Mesendoderm (in vitro differentiated cells): ENCODE results near the gene CHRNA4.

ENCODE experiments used
- DNase-seq: peaks from one replicate; pipeline ENCODE4 v3.0.0; 2013
- H2AK5ac ChIP-seq: 2 replicates; pipeline ENCODE4 v1.6.1; 2013; ENCODE audit warnings: low read length, inconsistent platforms
- H2BK120ac ChIP-seq: 2 replicates; pipeline ENCODE4 v1.6.1; 2013; ENCODE audit warnings: low read depth, mild to moderate bottlenecking, low read length, moderate library complexity, mixed read lengths
- H2BK15ac ChIP-seq: replicated peaks from 2 replicates; pipeline ENCODE4 v1.6.1; 2013; ENCODE audit warnings: low read depth, mild to moderate bottlenecking, moderate library complexity
- H2BK5ac ChIP-seq: 2 replicates; pipeline ENCODE4 v1.6.1; 2013; ENCODE audit warnings: low read length, inconsistent platforms
- H3K18ac ChIP-seq: 2 replicates; pipeline ENCODE4 v1.6.1; 2013; ENCODE audit warnings: mild to moderate bottlenecking, low read length, mixed read lengths
- H3K23ac ChIP-seq: one replicate; pipeline ENCODE4 v1.6.1; 2013; ENCODE audit warnings: low read length
- H3K27ac ChIP-seq: 2 replicates; pipeline ENCODE4 v1.5.1; 2013; ENCODE audit warnings: low read depth, mild to moderate bottlenecking, inconsistent platforms, low read length, moderate library complexity
- H3K27me3 ChIP-seq: 2 replicates; pipeline ENCODE4 v1.6.1; 2013; ENCODE audit warnings: low read length, control low read depth, mild to moderate bottlenecking, inconsistent platforms; ENCODE audit not compliant: insufficient read depth, poor library complexity
- H3K36me3 ChIP-seq: 2 replicates; pipeline ENCODE4 v1.6.1; 2013; ENCODE audit warnings: low read length, inconsistent platforms; ENCODE audit not compliant: control insufficient read depth, insufficient read depth
- H3K4ac ChIP-seq: one replicate; pipeline ENCODE4 v1.6.1; 2013; ENCODE audit warnings: low read depth, mild to moderate bottlenecking, low read length, moderate library complexity
- H3K4me1 ChIP-seq: 2 replicates; pipeline ENCODE4 v1.6.1; 2013; ENCODE audit warnings: low read depth, low read length, inconsistent platforms; ENCODE audit not compliant: control insufficient read depth
- H3K4me2 ChIP-seq: 2 replicates; pipeline ENCODE4 v1.6.1; 2013; ENCODE audit warnings: low read length
- H3K4me3 ChIP-seq: 2 replicates; pipeline ENCODE4 v1.5.1; 2013; ENCODE audit warnings: mild to moderate bottlenecking, low read length
- H3K56ac ChIP-seq: one replicate; pipeline ENCODE4 v1.6.1; 2013; ENCODE audit warnings: low read length
- H3K79me1 ChIP-seq: 2 replicates; pipeline ENCODE4 v1.6.1; 2013; ENCODE audit warnings: low read length, inconsistent platforms
- H3K79me2 ChIP-seq: 2 replicates; pipeline ENCODE4 v1.6.1; 2013; ENCODE audit warnings: mild to moderate bottlenecking, low read length; ENCODE audit not compliant: control insufficient read depth, insufficient read depth
- H3K9ac ChIP-seq: 2 replicates; pipeline ENCODE4 v1.6.1; 2013; ENCODE audit warnings: low read length, inconsistent platforms
- H4K5ac ChIP-seq: one replicate; pipeline ENCODE4 v1.6.1; 2013; ENCODE audit warnings: low read length
- H4K8ac ChIP-seq: one replicate; pipeline ENCODE4 v1.6.1; 2013; ENCODE audit warnings: low read depth, mild to moderate bottlenecking, control low read depth, low read length, moderate library complexity
- WGBS: extraction: QIAGEN DNeasy Blood & Tissue Kit; methylation state at CpG from one replicate; pipeline ENCODE4 v1.1.7; 2013; ENCODE audit warnings: low lambda C conversion rate, missing lambda C conversion rate; ENCODE audit not compliant: insufficient coverage; ENCODE audit errors: extremely low coverage; 5-methylcytosine and 5-hydroxymethylcytosine counted together

CHRNA4 gene

DNA sequence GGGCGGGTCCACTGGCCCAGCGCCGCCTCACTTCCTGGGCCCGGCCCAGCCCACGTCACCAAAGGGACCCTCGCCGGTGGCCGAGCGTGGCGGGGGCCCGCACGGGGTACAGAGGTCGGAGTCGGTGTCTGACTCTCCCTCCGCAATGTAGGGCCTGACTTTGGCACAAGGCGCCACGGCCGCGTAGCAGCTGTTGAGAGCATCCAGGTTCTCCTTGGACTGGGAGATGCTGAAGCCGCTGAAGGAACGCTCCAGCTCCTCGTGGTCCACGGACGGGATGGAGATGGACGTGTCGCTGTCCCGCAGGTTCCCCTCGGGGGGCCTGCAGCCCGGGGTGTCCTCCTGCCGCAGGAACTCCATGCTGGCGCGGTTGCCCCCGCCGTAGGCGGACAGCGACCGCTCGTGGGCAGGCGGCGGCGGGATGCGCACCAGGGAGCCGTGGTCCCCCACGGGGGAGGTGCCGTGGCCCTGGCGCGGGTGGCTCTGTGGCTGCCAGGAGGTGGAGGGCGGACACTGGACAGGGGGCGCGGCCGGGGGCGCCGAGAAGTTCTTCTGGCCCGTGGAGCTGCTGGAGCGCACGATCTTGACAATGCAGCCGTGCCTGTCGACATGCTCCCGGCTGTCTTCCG is 45.6 kb upstream of the CHRNA4 start:
- no peak overlapping the region for H3K23ac ChIP-seq
- no peak overlapping the region for H2BK120ac ChIP-seq
- no peak overlapping the region for H2BK5ac ChIP-seq
- H3K4me3 ChIP-seq: no peak overlapping the region
- H3K36me3 ChIP-seq: no peaks in the 10 kb centered on the region
- H3K79me1 ChIP-seq: no peaks in the 10 kb centered on the region
- no peak overlapping the region for H3K27ac ChIP-seq
- no peak overlapping the region for H3K4ac ChIP-seq
- H3K4me2 ChIP-seq: no peak overlapping the region
- H3K18ac ChIP-seq: no peak overlapping the region
- no peaks in the 10 kb centered on the region for H3K27me3 ChIP-seq
- H2AK5ac ChIP-seq: no peak overlapping the region
- peaks cover 2% of the 10 kb centered on the region for H3K4me1 ChIP-seq
- DNase-seq: no peak
- no peaks in the 10 kb centered on the region for H3K79me2 ChIP-seq
- H4K5ac ChIP-seq: no peak overlapping the region
- H3K9ac ChIP-seq: no peak overlapping the region
- no peak overlapping the region for H4K8ac ChIP-seq
- no peak overlapping the region for H2BK15ac ChIP-seq
- no peak overlapping the region for H3K56ac ChIP-seq
- no CpG with 5 or more reads among the region's 60 CpGs for WGBS

GRCh38 chr20:63406011-63406410 is 44.9 kb upstream of the CHRNA4 start:
- no peak overlapping the region for H4K5ac ChIP-seq
- H3K18ac ChIP-seq: no peak overlapping the region
- no peak overlapping the region for H2BK5ac ChIP-seq
- H2BK15ac ChIP-seq: no peak overlapping the region
- no peak overlapping the region for H3K4me2 ChIP-seq
- peaks cover 2% of the 10 kb centered on the region for H3K4me1 ChIP-seq
- no peak overlapping the region for H2BK120ac ChIP-seq
- H3K27me3 ChIP-seq: no peaks in the 10 kb centered on the region
- no peaks in the 10 kb centered on the region for H3K79me1 ChIP-seq
- H3K79me2 ChIP-seq: no peaks in the 10 kb centered on the region
- H2AK5ac ChIP-seq: no peak overlapping the region
- no peaks in the 10 kb centered on the region for H3K36me3 ChIP-seq
- no peak overlapping the region for H3K9ac ChIP-seq
- DNase-seq: no peak
- no peak overlapping the region for H4K8ac ChIP-seq
- no peak overlapping the region for H3K4me3 ChIP-seq
- H3K23ac ChIP-seq: no peak overlapping the region
- no peak overlapping the region for H3K56ac ChIP-seq
- no peak overlapping the region for H3K4ac ChIP-seq
- WGBS: no CpG with 5 or more reads among the region's 23 CpGs
- H3K27ac ChIP-seq: no peak overlapping the region

DNA sequence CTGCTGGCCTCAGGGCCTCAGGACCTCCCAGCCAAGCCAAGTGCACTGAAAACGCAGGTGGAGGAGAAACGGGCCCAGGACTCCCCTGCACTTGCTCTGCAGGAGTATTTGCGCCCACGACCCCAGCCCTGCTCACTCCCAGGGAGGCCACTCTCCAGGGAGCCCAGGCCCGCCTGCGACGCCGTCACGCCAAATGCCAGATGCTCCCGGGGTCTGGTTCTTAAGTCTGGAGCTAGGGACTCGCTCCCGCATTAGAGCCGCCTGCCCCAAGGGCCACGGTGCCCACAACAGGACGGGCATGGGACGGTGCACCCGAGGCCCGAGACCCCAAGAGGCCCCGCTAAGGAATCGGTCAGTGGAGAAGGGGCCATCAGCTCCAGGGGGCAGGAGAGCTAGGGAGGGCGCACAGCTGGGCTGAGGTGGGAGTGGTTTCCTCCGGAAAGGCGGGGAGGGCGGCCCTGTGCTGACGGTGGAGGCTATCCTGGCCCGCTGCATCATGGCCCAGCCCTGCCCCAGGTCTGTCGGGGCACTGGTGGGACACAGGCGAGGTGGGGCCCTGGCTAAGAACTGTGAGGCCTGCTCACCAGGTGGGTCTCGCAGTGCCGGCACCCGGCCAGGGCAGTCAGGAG is 44.1 kb upstream of the CHRNA4 start:
- no peak overlapping the region for H3K9ac ChIP-seq
- no peak overlapping the region for H2BK120ac ChIP-seq
- no CpG with 5 or more reads among the region's 31 CpGs for WGBS
- no peak overlapping the region for H3K23ac ChIP-seq
- H3K4me1 ChIP-seq: peaks cover 2% of the 10 kb centered on the region
- H3K27me3 ChIP-seq: no peaks in the 10 kb centered on the region
- no peak overlapping the region for H4K5ac ChIP-seq
- no peak overlapping the region for H2AK5ac ChIP-seq
- no peak overlapping the region for H3K56ac ChIP-seq
- no peak overlapping the region for H4K8ac ChIP-seq
- no peak overlapping the region for H3K4me3 ChIP-seq
- H3K79me2 ChIP-seq: no peaks in the 10 kb centered on the region
- no peak overlapping the region for H3K4me2 ChIP-seq
- no peak overlapping the region for H3K27ac ChIP-seq
- no peak overlapping the region for H2BK5ac ChIP-seq
- H3K4ac ChIP-seq: no peak overlapping the region
- no peak for DNase-seq
- no peak overlapping the region for H3K18ac ChIP-seq
- H3K79me1 ChIP-seq: no peaks in the 10 kb centered on the region
- H3K36me3 ChIP-seq: no peaks in the 10 kb centered on the region
- no peak overlapping the region for H2BK15ac ChIP-seq

DNA sequence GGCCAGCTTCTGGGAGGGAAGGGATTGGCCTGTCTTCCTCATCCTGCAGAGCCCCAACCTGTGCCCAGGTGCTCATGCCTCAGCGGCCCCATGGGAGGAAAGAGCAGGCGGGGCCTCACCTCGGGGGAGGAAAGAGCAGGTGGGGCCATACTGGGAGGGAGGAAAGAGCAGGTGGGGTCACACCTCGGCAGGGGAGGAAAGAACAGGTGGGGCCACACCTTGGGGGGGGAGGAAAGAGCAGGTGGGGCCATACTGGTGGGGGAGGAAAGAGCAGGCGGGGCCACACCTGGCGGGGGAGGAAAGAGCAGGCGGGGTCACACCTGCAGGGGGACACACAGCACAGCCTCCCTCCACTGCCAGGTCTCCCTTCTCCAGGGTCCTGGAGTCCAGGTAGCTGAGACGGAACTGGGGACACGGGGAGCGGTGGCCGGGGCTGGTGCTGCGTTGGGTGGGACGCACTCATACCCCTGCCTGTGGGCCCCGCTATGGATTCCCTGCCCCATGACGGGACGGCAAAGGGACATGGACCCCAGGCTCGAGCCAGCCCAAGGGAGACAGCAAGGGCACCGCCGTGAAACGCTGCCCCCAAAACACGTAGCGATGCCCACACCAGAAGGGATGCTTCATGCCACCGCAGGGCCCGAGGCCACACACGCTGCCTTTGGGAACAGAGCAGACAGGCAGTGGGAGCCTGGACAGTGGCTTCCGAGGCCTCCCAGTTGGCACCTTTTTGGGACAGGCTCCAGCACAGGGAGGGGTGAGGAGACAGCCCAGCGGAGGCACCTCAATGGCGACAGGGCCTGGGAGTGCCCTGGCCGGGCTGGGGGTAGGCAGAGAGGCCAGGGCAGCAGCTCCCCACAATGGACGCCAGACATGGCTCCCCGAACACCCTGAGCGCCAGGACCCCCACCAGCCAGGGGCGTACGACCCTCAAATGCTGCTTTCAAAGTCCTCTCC is 43.3 kb upstream of the CHRNA4 start:
- WGBS: no CpG with 5 or more reads among the region's 34 CpGs
- Histone ChIP-seq H3K27ac (no peak overlapping the region), H2BK120ac (no peak overlapping the region), H2BK5ac (no peak overlapping the region), H3K23ac (no peak overlapping the region), H2BK15ac (no peak overlapping the region), H3K4me3 (no peak overlapping the region), H3K9ac (no peak overlapping the region), H4K5ac (no peak overlapping the region), H3K79me1 (no peaks in the 10 kb centered on the region), H3K18ac (no peak overlapping the region), H3K79me2 (no peaks in the 10 kb centered on the region), H3K27me3 (no peaks in the 10 kb centered on the region), H3K36me3 (no peaks in the 10 kb centered on the region), H3K4me1 (peaks cover 2% of the 10 kb centered on the region), H3K56ac (no peak overlapping the region), H2AK5ac (no peak overlapping the region), H4K8ac (no peak overlapping the region), H3K4ac (no peak overlapping the region), H3K4me2 (no peak overlapping the region)
- DNase-seq: no peak

- no peak overlapping the region for H3K9ac ChIP-seq
- H4K5ac ChIP-seq: no peak overlapping the region
- DNase-seq: no peak
- H3K56ac ChIP-seq: no peak overlapping the region
- no peak overlapping the region for H2BK120ac ChIP-seq
- H3K4me1 ChIP-seq: no peaks in the 10 kb centered on the region
- no peaks in the 10 kb centered on the region for H3K79me2 ChIP-seq
- H3K36me3 ChIP-seq: no peaks in the 10 kb centered on the region
- H3K27ac ChIP-seq: no peak overlapping the region
- H3K23ac ChIP-seq: no peak overlapping the region
- H3K18ac ChIP-seq: no peak overlapping the region
- H3K4ac ChIP-seq: no peak overlapping the region
- no peak overlapping the region for H2AK5ac ChIP-seq
- H3K4me3 ChIP-seq: no peak overlapping the region
- H4K8ac ChIP-seq: no peak overlapping the region
- WGBS: no CpG with 5 or more reads among the region's 19 CpGs
- no peak overlapping the region for H2BK5ac ChIP-seq
- no peaks in the 10 kb centered on the region for H3K79me1 ChIP-seq
- H3K27me3 ChIP-seq: no peaks in the 10 kb centered on the region
- H3K4me2 ChIP-seq: no peak overlapping the region
- no peak overlapping the region for H2BK15ac ChIP-seq
Observed at GRCh38 chr20:63403403-63404105, 42.4 kb upstream of the CHRNA4 start.
